ENCODE measurements around the gene FIBCD1. TPM values are rescaled to one million over a fixed set of nuclear protein-coding genes. Genes with fewer than 3 reads are reported as not detected.
A peak's percentile ranks its signal among the peaks of the same experiment; 100 is the strongest.

Gene FIBCD1
- polyA plus RNA-seq, 1 donor from 2014 or later: not detected

- Mint-ChIP-seq H3K9me3 (no peaks in the 10 kb centered on the region), H3K4me3 (no peak overlapping the region), H3K27ac (no peak overlapping the region), H3K27me3 (peaks cover 14% of the 10 kb centered on the region), H3K36me3 (no peaks in the 10 kb centered on the region), H3K4me1 (no peaks in the 10 kb centered on the region)
Observed at GRCh38 chr9:130906735-130907416, 32.2 kb downstream of the FIBCD1 start.

- H3K27ac Mint-ChIP-seq: peak overlapping the region in 1 of 3 donors; percentile 31
- no peaks in the 10 kb centered on the region for H3K36me3 Mint-ChIP-seq
- no peaks in the 10 kb centered on the region for H3K4me1 Mint-ChIP-seq
- H3K9me3 Mint-ChIP-seq: no peaks in the 10 kb centered on the region
- H3K4me3 Mint-ChIP-seq: no peak overlapping the region
- peaks cover 14% of the 10 kb centered on the region for H3K27me3 Mint-ChIP-seq
Observed at GRCh38 chr9:130905902-130906734, 32.9 kb downstream of the FIBCD1 start.

- H3K9me3 Mint-ChIP-seq: no peaks in the 10 kb centered on the region
- H3K4me1 Mint-ChIP-seq: no peaks in the 10 kb centered on the region
- peaks cover 15% of the 10 kb centered on the region for H3K27me3 Mint-ChIP-seq
- peak overlapping the region in 1 of 3 donors; percentile 31 for H3K27ac Mint-ChIP-seq
- H3K4me3 Mint-ChIP-seq: no peak overlapping the region
- no peaks in the 10 kb centered on the region for H3K36me3 Mint-ChIP-seq
Observed at GRCh38 chr9:130905125-130905901, 33.7 kb downstream of the FIBCD1 start.

- H3K27ac Mint-ChIP-seq: no peak overlapping the region
- no peak overlapping the region for H3K4me3 Mint-ChIP-seq
- H3K9me3 Mint-ChIP-seq: no peaks in the 10 kb centered on the region
- H3K4me1 Mint-ChIP-seq: no peaks in the 10 kb centered on the region
- no peaks in the 10 kb centered on the region for H3K36me3 Mint-ChIP-seq
- peaks cover 15% of the 10 kb centered on the region for H3K27me3 Mint-ChIP-seq
Observed at GRCh38 chr9:130904070-130905044, 34.7 kb downstream of the FIBCD1 start.

- no peaks in the 10 kb centered on the region for H3K36me3 Mint-ChIP-seq
- H3K4me3 Mint-ChIP-seq: no peak overlapping the region
- H3K9me3 Mint-ChIP-seq: no peaks in the 10 kb centered on the region
- peaks cover 15% of the 10 kb centered on the region for H3K27me3 Mint-ChIP-seq
- no peaks in the 10 kb centered on the region for H3K4me1 Mint-ChIP-seq
- H3K27ac Mint-ChIP-seq: no peak overlapping the region
Observed at GRCh38 chr9:130903194-130904069, 35.6 kb downstream of the FIBCD1 start.

- Mint-ChIP-seq H3K27ac (no peak overlapping the region), H3K9me3 (no peaks in the 10 kb centered on the region), H3K4me3 (no peak overlapping the region), H3K36me3 (no peaks in the 10 kb centered on the region), H3K27me3 (peaks cover 15% of the 10 kb centered on the region), H3K4me1 (no peaks in the 10 kb centered on the region)
Observed at GRCh38 chr9:130902204-130903185, 36.6 kb downstream of the FIBCD1 start.

GRCh38 chr9:130901498-130902203 lies 37.4 kb downstream of the FIBCD1 start:
- Mint-ChIP-seq H3K4me3 (no peak overlapping the region), H3K36me3 (no peaks in the 10 kb centered on the region), H3K27ac (no peak overlapping the region), H3K4me1 (no peaks in the 10 kb centered on the region), H3K27me3 (peaks cover 11% of the 10 kb centered on the region), H3K9me3 (no peaks in the 10 kb centered on the region)

GRCh38 chr9:130900701-130901497 lies 38.1 kb downstream of the FIBCD1 start:
- no peaks in the 10 kb centered on the region for H3K9me3 Mint-ChIP-seq
- H3K27me3 Mint-ChIP-seq: peaks cover 5% of the 10 kb centered on the region
- no peaks in the 10 kb centered on the region for H3K4me1 Mint-ChIP-seq
- H3K36me3 Mint-ChIP-seq: no peaks in the 10 kb centered on the region
- no peak overlapping the region for H3K27ac Mint-ChIP-seq
- no peak overlapping the region for H3K4me3 Mint-ChIP-seq

GRCh38 chr9:130899051-130899748 lies 39.8 kb downstream of the FIBCD1 start:
- Mint-ChIP-seq H3K9me3 (no peaks in the 10 kb centered on the region), H3K4me3 (no peak overlapping the region), H3K27ac (no peak overlapping the region), H3K4me1 (no peaks in the 10 kb centered on the region), H3K27me3 (peaks cover 1% of the 10 kb centered on the region), H3K36me3 (no peaks in the 10 kb centered on the region)

- no peak overlapping the region for H3K4me3 Mint-ChIP-seq
- no peaks in the 10 kb centered on the region for H3K9me3 Mint-ChIP-seq
- H3K4me1 Mint-ChIP-seq: no peaks in the 10 kb centered on the region
- H3K36me3 Mint-ChIP-seq: no peaks in the 10 kb centered on the region
- peaks cover 1% of the 10 kb centered on the region for H3K27me3 Mint-ChIP-seq
- H3K27ac Mint-ChIP-seq: no peak overlapping the region
Observed at GRCh38 chr9:130898552-130898852, 40.5 kb downstream of the FIBCD1 start.

GRCh38 chr9:130897848-130898551 lies 41.0 kb downstream of the FIBCD1 start:
- Mint-ChIP-seq H3K4me1 (no peaks in the 10 kb centered on the region), H3K27me3 (peaks cover 1% of the 10 kb centered on the region), H3K9me3 (no peaks in the 10 kb centered on the region), H3K27ac (no peak overlapping the region), H3K36me3 (no peaks in the 10 kb centered on the region), H3K4me3 (no peak overlapping the region)
